HT1080 (cell line): Measurements from ENCODE around the gene RAB8B. TPM values are rescaled to one million over a fixed set of nuclear protein-coding genes. Genes with fewer than 3 reads are reported as not detected.
A peak's percentile ranks its signal among the peaks of the same experiment; 100 is the strongest.
"Not testable (repeated sequence)": the region's sequence is repeated elsewhere in the genome, so short reads cannot be mapped to it uniquely, and the experiment has no call there.

ENCODE experiments used
- DNase-seq: peaks from one replicate; pipeline ENCODE4 v3.0.0-alpha.2; 2015; ENCODE audit warnings: low read depth
- total RNA-seq: library from RNA; depleted of rRNA; stranded (reverse); fragments of >200 nt; shearing (Covaris generic); gene quantifications from 2 replicates; pipeline ENCODE4 v1.2.3, GENCODE V29; 2014

RAB8B gene
- total RNA-seq, 1 experiment from 2014 or later: 15.7 TPM

DNA sequence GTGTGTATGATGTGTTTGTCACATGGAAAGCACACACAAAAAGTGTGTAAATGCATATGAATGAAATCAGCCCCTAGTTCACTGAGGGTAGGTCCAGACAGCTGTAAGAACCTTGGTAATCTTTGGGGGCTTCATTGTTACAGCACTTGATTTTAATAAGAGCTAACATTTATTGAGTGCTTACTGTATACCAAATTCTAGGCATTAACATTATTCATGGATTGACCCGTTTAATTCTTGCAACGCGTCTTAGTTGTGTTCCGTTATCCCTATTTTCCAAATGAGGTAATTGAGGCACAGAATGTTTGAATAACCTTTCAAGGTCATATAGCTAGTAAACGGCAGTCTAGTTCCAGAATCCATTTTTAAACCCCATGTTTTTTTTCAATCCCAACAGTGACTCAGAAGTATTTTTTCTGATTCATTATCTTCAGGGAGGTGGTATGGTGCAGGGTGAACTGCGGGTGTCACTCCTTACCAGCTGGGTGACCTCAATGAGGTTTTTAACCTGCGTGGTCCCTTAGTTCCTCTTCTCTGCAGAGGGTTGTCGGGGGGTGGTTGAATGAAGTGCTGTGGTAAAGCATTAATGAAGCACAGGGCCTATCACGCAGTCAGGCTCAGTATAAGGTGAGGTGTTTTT, 14.2 kb downstream of the RAB8B start:
- peak; percentile 74 for DNase-seq

GRCh38 chr15:63206079-63206478, 16.7 kb downstream of the RAB8B start:
- DNase-seq: no peak

- not testable (repeated sequence) for DNase-seq
These were observed 19.4 kb downstream of the RAB8B start for GRCh38 chr15:63208824-63209223.

DNA sequence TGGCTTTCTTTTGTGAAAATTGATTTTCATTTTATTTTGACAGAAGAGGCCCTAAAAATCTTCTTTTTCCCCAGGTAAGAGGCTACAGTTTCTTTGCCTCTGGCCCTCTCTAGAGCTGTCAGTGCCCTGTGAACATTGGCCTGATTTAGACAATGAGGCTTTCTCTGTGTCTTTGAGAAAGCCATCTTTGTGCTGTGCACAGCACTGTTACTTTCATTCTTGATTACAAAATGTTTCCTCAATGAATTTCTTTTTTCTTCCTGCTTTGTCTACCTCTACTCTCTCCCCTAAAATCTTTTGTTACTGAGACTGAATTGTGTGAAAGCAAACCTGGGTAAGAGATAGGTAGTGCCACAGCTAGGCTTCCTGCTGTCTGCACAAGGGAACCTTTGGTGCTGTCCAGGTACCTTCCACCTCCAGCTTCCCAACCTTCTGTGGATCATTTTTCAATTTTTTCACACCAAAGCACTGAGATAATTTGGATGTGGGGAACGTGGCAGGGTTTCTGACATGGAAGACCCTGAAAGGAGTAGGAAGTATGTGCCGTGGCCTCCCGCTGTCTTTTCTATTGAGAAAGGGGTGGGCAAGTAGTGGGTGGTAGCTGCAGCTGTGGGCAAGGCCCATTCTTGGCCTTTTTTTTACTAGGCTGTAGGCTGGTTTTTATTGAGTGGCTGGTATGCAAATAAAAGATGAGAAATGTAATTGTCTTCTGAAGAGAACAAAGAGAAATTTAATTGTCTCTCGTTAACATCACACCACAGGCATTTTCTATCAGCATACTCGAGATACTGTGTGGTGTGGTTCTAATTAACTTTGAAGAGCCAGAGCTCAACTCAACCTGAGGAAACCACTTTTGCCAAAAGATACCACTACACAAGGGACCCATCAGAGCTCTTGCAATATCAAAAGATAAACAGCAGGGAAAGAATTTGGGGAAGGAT, 21.0 kb downstream of the RAB8B start:
- no peak for DNase-seq

DNA sequence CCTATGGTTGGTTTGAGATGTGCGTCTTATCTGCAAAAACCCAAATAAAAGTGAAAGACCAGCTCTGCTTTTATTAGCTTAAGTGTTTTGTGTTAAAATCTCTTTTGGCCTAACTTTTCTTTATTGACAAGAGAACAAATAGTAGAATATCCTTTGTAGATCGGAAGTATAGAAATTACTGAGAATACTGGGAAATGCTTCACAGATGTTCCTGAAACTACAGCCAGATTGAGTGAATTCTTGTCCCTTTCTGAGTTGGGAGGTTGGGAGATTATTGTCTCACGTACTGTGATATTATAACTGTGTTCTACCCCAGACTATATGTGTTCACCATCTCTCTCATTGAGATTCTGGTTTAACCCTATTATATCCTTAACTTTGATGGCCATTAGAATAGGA, 21.7 kb downstream of the RAB8B start:
- DNase-seq: no peak

GRCh38 chr15:63211549-63211948, 22.1 kb downstream of the RAB8B start:
- no peak for DNase-seq

GRCh38 chr15:63212050-63213004, 22.9 kb downstream of the RAB8B start:
- DNase-seq: peak; percentile 24

DNA sequence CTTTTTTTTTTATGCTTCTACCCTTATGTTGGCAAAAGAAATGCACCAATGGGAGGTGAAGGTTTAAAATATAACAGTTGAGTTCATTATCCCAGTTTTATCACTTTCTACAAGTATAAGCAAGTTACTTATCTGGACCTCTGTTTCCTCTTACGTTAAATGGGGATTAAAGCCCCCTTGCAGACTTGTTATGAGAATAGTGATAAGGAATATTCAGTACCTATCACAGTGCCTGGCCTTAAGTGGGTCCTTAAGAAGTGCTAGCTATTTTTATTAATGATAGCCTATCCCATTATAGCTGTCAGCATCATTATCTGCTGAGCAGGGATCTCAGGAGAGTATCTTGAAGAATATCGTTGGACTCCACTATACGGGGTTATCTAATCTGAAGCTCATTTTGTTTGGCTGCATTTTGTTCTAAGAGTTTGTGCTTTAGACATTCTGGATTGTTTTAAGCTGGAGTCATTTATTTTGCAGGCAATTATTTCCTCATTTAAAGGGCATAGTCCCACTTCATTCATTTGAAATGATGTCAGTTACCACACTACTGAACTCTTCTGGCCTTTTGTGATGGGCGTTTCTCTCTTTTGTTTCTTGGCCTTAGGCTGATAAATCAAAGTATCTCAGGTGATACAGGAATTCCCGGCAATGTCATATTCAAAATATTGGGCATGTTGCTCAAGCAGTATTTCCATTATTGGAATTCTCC, 28.8 kb downstream of the RAB8B start:
- no peak for DNase-seq

DNA sequence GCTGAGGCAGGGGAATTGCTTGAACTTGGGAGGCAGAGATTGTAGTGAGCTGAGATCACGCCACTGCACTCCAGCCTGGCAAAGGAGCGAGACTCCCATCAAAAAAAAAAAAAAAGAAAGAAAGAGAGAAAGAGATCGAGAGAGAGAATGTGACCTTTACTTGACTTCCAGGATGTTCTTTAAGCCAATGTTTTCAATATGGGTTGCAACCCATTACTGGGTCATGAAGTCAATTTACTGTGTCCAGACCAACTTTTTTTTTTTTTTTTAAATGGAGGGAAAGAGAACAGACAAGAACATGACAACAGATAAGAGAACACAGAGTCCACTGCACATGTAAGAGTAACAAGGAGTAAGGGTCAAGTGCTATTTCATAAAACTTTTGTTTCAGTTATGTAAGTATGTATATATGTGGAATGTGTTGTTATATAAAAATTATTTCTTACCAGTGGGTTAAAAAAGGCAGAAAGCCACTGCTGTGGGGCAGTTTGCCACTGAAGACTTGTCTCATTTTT, 29.8 kb downstream of the RAB8B start:
- no peak for DNase-seq

- DNase-seq: peak; percentile 46
These were observed 31.9 kb downstream of the RAB8B start for GRCh38 chr15:63221346-63221745.

DNA sequence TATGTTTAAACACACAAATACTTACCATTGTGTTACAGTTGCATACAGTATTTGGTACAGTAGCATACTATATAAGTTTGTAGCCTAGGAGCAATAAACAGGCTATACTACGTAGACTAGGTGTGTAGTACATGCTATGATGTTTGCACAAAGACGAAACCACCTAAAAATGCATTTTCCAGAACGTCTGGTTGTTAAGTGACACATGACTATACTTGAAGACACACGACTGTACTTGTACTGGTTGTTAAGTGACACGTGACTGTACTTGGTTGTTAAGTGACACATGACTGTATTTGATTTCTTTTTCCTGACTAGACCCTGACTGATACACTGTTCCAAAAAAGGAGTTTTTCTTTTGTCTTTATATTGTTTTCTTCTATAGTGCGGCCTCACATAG, 34.1 kb downstream of the RAB8B start:
- DNase-seq: no peak

- DNase-seq: no peak
These were observed 36.0 kb downstream of the RAB8B start for GRCh38 chr15:63225381-63225780.

- DNase-seq: no peak
These were observed 36.9 kb downstream of the RAB8B start for GRCh38 chr15:63226155-63226883.

GRCh38 chr15:63226966-63227401, 37.6 kb downstream of the RAB8B start:
- no peak for DNase-seq

DNA sequence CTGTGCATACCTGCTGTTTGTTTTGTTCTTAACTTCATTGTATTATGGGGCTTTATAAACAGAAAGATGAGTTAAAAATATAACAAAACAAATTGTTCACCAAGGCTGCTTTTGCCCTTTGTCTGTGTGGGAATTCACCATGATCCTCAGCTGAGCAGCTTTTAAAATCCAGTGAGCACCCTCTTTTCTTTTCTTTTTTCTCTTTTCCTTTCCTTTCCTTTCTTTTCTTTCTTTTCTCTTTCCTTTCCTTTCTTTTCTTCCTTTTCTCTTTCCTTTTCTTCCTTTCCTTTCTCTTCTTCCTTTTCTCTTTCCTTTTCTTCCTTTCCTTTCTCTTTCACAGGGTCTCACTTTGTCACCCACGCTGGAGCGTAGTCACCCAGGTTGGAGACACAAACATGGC, 38.3 kb downstream of the RAB8B start:
- DNase-seq: no peak

DNA sequence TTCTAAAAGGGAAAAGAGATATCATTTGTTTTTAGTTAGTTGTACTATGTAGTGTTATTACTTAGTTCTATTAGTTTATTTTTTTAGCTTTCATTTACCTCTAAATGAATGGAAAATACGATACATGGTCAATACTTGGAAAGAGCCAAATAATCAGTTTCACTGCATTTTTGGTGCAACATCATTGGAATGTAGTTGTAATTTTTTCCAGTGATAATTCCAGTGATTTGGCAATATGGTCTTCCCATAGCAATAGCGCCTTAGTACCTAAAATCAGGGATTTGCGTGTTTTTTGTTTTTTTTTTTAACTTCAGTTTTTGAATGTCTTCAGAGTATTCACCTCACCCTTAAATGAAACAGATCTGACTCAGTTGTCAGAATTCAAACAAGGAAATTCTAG, 41.8 kb downstream of the RAB8B start:
- DNase-seq: no peak

- no peak for DNase-seq
These were observed 42.3 kb downstream of the RAB8B start for GRCh38 chr15:63231706-63232105.

DNA sequence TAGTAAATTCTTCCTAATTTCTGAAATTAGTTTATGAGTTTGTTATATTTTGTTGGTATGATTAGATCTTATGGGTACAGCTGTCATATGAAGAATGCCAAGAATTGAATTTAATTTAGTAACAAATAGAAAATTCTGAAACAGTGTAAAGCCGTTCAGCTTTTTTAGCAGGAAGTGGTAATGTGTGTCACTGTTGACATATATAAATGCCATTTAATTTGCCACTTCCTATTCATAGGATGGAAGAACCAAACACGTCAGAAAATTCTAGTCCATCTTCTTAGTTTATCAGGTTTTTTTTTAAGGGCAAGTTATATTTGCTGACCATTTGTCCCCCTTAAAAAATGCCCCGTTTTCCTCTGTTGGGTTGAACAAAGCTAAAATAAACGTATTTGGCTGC, 43.0 kb downstream of the RAB8B start:
- peak; percentile 48 for DNase-seq

DNA sequence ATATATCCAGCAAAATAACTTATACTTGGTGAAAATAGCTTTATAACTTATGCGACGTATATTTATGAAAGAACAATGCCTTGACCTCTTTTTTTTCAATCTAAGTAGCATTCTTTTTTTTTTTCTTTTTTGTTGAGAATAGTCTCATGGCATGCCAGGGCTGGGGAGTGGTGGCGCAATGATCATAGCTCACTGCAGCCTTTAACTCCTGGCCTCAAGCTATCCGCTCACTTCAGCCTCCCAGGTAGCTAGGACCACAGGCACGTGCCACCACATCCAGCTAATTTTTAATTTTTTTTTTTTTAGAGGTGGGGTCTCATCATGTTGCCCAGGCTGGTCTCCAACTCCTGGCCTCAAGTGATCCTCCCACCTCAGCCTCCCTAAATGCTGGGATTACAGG, 43.5 kb downstream of the RAB8B start:
- DNase-seq: no peak
